GM12875 (cell line): ENCODE results near the gene LURAP1L.
"Not testable (repeated sequence)": the region's sequence is repeated elsewhere in the genome, so short reads cannot be mapped to it uniquely, and the experiment has no call there.

ENCODE experiments used
- H3K4me3 ChIP-seq: one replicate; pipeline ENCODE4 v1.5.1; 2011; ENCODE audit warnings: low read depth, low read length, control low read depth
- CTCF ChIP-seq: IDR thresholded peaks from 2 replicates; pipeline ENCODE4 v1.5.1; 2011; ENCODE audit warnings: low read depth, mild to moderate bottlenecking, control low read depth, inconsistent platforms, low read length, moderate library complexity, borderline replicate concordance; ENCODE audit not compliant: insufficient read depth

The LURAP1L gene

GRCh38 chr9:12863618-12864017 is 88.8 kb downstream of the LURAP1L start:
- TF ChIP-seq CTCF: no peak
- no peak overlapping the region for H3K4me3 ChIP-seq

GRCh38 chr9:12865380-12865779 is 90.6 kb downstream of the LURAP1L start:
- H3K4me3 ChIP-seq: not testable (repeated sequence)
